OCI-LY3 (cell line): ENCODE data around the gene METTL24.

Experiments
- CTCF ChIP-seq: fragments of 200-600, 300-600 bp; sonication (generic); IDR thresholded peaks from 2 replicates; pipeline ENCODE4 v1.5.1; 2014; ENCODE audit warnings: antibody characterized with exemption, low read length, low read depth
- EZH2phosphoT487 ChIP-seq: fragments of 200-600 bp; shearing (Covaris generic); IDR thresholded peaks from 2 replicates; pipeline ENCODE4 v1.6.1; 2018; ENCODE audit warnings: antibody characterized with exemption, mixed run types, low read depth

GRCh38 chr6:110351986-110352385 is 6.2 kb downstream of the METTL24 start:
- TF ChIP-seq CTCF: no peak
- TF ChIP-seq EZH2phosphoT487: no peak
